Stimulated activated naive CD8-positive, alpha-beta T cell treated with anti-CD3 and anti-CD28 coated beads, Interleukin-15, Interleukin-2, amounts not matched to agents 100 ng/mL and 50 ng/mL, for 24 hours (primary cell): Measurements from ENCODE around the gene IFITM5.
A peak's percentile ranks its signal among the peaks of the same experiment; 100 is the strongest.

Source experiments
- H3K27ac Mint-ChIP-seq: one replicate; pipeline ENCODE4 v1.8.0; 2021; ENCODE audit warnings: mild to moderate bottlenecking, mixed read lengths
- H3K27me3 Mint-ChIP-seq: one replicate; pipeline ENCODE4 v1.8.0; 2021; ENCODE audit warnings: mixed read lengths
- H3K36me3 Mint-ChIP-seq: one replicate; pipeline ENCODE4 v1.8.0; 2021; ENCODE audit warnings: low read depth, mixed read lengths
- H3K4me1 Mint-ChIP-seq: one replicate; pipeline ENCODE4 v1.8.0; 2021; ENCODE audit warnings: low read depth, mixed read lengths
- H3K4me3 Mint-ChIP-seq: one replicate; pipeline ENCODE4 v1.8.0; 2021; ENCODE audit warnings: mild to moderate bottlenecking, mixed read lengths
- H3K9me3 Mint-ChIP-seq: one replicate; pipeline ENCODE4 v1.8.0; 2021; ENCODE audit warnings: mixed read lengths

Gene IFITM5

DNA sequence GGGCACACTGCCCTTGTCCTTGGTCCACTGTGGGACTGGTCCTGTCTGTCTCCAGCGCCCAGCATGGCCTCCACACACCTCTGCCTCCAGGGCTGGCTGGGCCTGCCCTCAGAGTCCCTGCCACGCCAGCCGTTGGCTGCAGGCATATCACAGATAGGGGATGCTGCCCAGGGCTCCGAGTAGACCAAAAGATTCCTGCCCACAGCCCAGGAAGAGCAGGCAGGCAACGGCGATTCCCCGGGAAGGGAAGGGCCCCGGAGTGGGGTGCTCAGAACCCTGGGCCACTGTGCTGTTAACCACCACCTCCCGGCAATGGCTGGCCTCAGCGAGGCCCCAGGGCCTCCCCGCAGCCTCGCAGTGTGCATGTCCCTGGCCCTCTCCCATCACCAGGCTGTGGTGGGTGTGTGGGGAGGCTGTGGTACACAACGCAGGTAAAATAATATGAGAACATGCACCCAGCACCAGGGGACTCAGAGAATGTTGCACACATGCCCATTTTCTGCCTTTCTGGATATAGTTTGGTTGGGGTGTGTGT is 2.2 kb downstream of the IFITM5 start:
- Mint-ChIP-seq H3K4me1 (peaks cover 35% of the 10 kb centered on the region), H3K27me3 (peaks cover 19% of the 10 kb centered on the region), H3K36me3 (no peaks in the 10 kb centered on the region), H3K9me3 (no peaks in the 10 kb centered on the region), H3K4me3 (no peak overlapping the region), H3K27ac (peak overlapping the region; percentile 59)

DNA sequence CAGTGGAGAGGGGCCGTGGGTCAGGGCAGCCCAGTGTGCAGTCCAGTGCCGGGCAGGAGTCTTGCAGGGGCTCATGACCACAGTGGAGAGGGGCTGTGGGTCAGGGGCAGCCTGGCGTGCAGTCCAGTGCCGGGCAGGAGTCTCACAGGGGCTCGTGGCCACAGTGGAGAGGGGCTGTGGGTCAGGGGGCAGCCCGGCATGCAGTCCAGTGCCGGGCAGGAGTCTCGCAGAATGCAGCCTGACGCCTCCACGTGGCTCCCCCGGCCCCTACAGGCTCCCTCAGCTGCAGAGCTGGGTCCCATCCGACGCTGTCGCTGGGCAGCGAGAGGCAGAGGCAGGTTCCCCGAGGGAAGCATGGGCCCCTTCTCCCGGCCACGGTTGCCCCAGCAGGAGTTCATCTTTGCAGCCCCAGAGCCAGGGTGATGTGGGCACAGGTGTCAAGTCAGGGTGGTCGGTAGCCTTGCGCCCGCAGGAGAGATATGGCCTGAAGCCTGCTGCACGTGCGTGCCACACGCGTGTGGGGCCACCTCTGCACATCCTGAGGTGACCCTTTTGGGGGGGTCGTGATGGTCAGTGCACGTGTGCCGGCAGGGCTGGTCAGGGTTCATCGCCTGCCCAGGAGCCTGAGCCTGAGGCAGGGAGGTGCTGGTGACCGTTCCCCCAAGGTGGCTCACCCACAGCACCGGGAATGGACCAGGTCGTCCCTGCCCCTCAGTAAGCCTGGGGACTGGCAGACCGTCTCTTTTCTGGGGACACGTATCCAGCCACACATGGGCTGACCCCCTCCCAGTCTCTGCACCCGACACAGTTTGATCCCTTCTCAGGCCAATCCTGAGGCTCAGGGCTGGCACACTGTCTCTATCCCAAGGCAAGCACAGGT is 2.9 kb downstream of the IFITM5 start:
- no peaks in the 10 kb centered on the region for H3K36me3 Mint-ChIP-seq
- H3K4me1 Mint-ChIP-seq, result peaks cover 35% of the 10 kb centered on the region
- no peak overlapping the region for H3K4me3 Mint-ChIP-seq
- peaks cover 16% of the 10 kb centered on the region for H3K27me3 Mint-ChIP-seq
- no peak overlapping the region for H3K27ac Mint-ChIP-seq
- no peaks in the 10 kb centered on the region for H3K9me3 Mint-ChIP-seq

DNA sequence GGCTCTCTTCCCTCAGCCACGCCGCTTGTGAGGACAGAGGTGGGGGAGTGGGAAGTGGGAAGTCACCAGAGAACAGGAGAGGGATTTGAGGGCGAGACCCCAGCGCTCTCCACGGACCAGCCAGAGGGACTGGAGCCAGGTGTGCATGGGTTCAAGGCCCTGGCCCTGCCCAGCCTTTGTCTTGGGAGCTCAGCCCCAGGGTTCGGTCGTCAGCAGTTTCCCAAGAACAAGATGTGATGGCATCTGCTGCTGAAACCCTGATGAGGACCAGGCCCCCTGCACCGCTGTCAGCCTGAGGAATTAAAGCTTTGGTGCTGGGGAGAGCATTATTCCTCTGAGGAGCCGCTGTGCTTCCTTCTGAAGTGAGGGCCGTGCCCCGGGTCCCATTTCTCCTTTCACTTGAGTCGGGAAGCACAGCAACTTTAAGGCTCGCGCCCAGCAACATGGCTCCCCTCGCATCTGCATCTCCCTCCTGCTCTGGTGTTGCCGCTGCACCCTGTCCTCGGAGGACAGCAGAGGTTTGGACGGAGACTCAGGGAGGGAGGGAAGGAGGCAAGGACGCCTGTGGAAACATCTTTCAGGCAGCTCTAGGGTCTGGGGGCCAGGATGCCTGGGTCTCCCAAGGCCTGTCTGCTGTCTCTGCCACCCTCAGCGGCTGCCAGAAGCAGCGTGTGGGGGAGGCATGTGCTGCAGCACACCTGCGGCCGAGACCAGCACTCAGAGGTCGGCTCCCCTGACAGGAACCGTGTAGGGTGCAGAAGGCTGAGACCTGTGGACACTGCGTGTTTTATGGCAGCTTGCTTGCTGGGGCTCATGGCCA is 3.8 kb downstream of the IFITM5 start:
- H3K27ac Mint-ChIP-seq, result no peak overlapping the region
- H3K9me3 Mint-ChIP-seq, result no peaks in the 10 kb centered on the region
- H3K4me3 Mint-ChIP-seq, result no peak overlapping the region
- no peaks in the 10 kb centered on the region for H3K36me3 Mint-ChIP-seq
- peaks cover 9% of the 10 kb centered on the region for H3K27me3 Mint-ChIP-seq
- peaks cover 27% of the 10 kb centered on the region for H3K4me1 Mint-ChIP-seq

- Mint-ChIP-seq H3K36me3 (no peaks in the 10 kb centered on the region), H3K9me3 (no peaks in the 10 kb centered on the region), H3K27me3 (peaks cover 1% of the 10 kb centered on the region), H3K4me3 (no peak overlapping the region), H3K27ac (no peak overlapping the region), H3K4me1 (peaks cover 23% of the 10 kb centered on the region)
Observed at GRCh38 chr11:294780-295179, 4.5 kb downstream of the IFITM5 start.

GRCh38 chr11:293852-294661 is 5.3 kb downstream of the IFITM5 start:
- Mint-ChIP-seq H3K27me3 (no peaks in the 10 kb centered on the region), H3K27ac (no peak overlapping the region), H3K4me1 (peaks cover 23% of the 10 kb centered on the region), H3K36me3 (no peaks in the 10 kb centered on the region), H3K9me3 (no peaks in the 10 kb centered on the region), H3K4me3 (no peak overlapping the region)

DNA sequence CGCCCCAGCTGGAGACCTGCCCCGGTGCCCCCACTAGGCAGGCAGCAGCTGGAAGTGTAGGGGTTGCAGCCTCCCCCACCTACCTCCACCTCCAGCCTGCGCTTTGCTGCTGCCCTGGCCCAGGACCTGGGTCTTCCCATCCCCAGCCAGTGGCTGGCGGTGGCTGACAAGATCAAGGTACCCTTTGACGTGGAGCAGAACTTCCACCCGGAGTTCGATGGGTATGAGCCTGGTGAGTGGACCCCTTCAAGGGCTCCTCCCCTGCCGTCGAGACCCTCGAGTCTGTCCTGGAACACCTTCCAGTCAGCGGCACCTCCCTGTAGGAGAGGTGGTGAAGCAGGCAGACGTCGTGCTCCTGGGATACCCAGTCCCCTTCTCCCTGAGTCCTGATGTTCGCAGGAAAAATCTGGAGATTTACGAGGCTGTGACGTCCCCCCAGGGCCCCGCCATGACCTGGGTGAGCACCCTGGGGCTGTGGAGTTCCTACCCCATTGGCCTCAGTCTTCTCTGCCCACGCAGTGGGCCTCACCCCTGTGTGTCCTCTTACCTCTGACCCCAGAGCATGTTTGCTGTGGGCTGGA is 6.0 kb downstream of the IFITM5 start:
- H3K27ac Mint-ChIP-seq, result no peak overlapping the region
- no peaks in the 10 kb centered on the region for H3K27me3 Mint-ChIP-seq
- H3K4me1 Mint-ChIP-seq, result peaks cover 21% of the 10 kb centered on the region
- H3K4me3 Mint-ChIP-seq, result no peak overlapping the region
- no peaks in the 10 kb centered on the region for H3K36me3 Mint-ChIP-seq
- H3K9me3 Mint-ChIP-seq, result no peaks in the 10 kb centered on the region

DNA sequence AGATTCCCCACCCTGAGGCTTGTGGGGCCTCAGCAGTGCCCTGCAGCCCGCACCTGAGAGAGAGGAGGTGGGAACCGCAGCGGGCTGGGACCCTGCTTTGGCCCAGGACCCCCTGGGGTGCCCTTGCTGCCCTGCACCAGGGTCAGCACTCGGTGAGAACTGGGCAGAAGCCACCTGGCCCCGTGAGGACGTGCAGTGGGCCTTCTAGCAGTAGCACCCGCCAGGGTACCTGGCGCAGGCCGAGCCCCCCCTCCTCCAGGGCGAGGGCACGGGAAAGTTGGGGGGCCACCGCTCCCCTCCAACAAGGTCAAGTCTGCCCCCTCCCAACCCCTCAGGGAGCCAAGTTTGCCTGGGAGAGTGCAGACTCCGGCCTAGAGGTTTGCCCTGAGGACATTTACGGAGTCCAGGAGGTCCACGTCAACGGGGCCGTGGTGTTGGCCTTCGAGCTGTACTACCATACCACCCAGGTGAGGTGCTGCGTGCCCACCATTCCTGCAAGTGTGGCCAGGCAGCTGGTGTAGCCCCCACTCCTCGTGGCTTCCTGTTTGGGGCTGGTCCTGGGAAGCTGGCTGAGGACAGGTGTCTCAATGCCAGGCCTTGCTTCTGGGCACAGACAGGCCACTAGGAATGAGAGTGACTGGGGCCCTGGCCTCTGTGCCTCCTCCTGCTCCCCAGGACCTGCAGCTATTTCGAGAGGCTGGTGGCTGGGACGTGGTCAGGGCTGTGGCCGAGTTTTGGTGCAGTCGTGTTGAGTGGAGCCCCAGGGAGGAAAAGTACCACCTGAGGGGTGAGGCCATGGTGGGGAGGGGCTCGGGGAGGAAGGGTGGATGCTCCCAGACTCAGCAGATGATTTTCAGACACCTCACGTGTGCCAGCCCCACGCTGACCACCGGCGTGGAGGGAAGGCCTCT is 6.9 kb downstream of the IFITM5 start:
- no peaks in the 10 kb centered on the region for H3K9me3 Mint-ChIP-seq
- no peak overlapping the region for H3K27ac Mint-ChIP-seq
- H3K4me3 Mint-ChIP-seq, result no peak overlapping the region
- peaks cover 18% of the 10 kb centered on the region for H3K4me1 Mint-ChIP-seq
- peaks cover 4% of the 10 kb centered on the region for H3K36me3 Mint-ChIP-seq
- no peaks in the 10 kb centered on the region for H3K27me3 Mint-ChIP-seq

DNA sequence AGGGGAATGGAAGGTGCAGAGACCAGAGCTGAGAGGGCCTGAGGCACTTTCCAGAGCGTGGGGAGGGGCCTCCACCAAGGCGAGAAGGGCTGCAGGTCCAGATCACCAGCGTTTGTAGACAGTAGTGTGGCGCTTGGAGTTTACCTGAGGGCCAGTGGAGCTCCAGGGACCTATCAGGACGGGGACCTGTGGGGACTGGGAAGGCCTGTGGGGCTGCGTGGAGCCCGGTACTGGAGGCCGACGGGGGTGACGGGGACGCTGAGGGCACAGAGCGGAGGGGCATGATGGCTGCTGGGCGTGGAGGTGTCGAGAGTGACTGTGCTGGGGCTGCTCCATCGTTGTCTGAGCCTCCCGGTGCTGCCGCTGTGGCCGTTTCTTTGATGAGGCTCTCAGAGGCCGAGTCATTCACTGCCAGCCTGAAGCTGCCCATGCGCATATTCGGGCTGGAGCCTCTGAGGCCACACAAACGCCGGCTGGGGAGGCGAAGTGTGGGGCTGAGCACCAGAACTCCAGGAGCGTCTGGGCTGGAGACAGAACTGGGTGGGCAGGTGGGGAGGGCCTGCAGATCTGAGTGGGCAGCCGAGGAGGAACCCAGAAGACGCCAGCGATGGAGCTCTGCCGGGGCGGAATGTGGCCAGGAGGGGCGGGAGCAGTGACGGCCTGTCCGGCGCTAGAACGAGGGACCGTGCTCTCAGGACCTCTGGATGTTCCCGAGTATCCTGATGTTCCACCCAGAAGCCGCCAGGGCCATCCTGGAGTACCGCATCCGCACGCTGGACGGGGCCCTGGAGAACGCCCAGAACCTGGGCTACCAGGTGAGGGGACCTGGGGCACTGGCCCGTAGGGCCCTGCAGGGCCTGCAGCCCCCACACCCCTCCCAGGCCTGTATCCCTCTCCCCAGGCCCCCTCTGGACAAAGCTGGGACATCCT is 7.8 kb downstream of the IFITM5 start:
- Mint-ChIP-seq H3K4me1 (peaks cover 19% of the 10 kb centered on the region), H3K36me3 (peaks cover 4% of the 10 kb centered on the region), H3K4me3 (peak overlapping the region; percentile 59), H3K27ac (no peak overlapping the region), H3K9me3 (no peaks in the 10 kb centered on the region), H3K27me3 (no peaks in the 10 kb centered on the region)

DNA sequence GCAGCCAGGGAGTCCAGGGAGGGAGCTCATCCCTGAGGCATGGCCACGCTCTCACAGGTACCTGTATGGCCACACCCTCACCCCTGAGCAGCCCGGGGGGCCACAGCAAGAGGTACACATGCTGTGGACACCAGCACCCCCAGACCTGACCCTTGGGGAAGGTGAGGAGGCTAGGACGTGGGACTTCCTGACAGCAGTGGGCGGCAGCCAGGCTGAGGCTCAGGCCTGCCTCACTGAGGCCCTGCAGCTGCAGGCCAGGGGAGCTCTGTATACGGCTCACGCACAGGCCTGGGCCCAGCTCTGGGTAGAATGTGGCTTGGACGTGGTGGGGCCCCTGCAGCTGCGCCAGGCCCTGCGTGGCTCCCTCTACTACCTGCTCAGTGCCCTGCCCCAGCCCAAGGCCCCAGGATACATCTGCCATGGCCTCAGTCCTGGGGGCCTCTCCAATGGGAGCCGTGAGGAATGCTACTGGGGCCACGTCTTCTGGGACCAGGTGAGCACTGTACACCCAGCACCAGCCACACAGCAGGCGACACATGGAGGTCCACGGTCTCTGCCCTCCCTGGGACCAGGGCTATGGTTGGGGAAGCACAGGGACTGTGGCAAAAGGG is 8.6 kb downstream of the IFITM5 start:
- peaks cover 24% of the 10 kb centered on the region for H3K4me1 Mint-ChIP-seq
- no peak overlapping the region for H3K27ac Mint-ChIP-seq
- no peaks in the 10 kb centered on the region for H3K27me3 Mint-ChIP-seq
- peak overlapping the region; percentile 59 for H3K4me3 Mint-ChIP-seq
- peaks cover 4% of the 10 kb centered on the region for H3K36me3 Mint-ChIP-seq
- H3K9me3 Mint-ChIP-seq, result no peaks in the 10 kb centered on the region

DNA sequence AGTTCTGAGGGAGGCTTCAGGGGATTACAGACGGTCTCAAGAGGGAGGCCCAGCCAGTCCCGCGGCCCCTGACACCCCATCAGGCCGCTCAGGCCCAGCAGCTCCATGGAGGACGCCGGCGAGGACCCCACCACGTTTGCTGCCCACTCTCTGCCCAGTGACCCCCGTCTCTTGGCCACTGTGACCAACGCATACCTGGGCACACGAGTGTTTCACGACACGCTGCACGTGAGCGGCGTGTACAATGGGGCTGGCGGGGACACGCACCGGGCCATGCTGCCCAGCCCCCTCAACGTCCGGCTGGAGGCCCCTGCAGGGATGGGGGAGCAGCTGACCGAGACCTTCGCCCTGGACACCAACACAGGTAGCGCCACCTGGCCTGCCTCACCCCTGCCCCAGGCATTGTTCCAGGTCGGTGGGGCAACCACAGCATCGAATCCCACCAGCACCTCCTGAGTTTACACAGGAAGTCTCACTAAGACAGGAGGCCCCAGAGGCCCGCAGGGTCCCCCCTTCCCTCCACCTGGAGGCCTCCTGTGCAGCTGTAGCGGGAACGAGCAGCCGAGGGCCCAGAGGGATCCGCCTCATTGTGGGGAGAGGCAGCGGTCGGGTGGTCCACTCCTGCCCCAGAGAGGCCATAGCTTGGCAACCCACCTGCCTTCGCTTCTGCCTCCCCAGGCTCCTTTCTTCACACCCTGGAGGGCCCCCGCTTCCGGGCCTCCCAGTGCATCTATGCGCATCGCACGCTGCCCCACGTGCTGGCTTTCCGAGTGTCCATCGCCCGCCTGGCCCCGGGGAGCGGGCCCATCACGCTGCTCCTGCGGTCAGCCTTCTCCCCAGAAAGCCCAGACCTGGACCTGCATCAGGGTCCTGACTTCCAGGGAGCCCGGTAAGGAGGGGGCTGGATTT is 9.4 kb downstream of the IFITM5 start:
- H3K36me3 Mint-ChIP-seq, result peaks cover 4% of the 10 kb centered on the region
- peaks cover 24% of the 10 kb centered on the region for H3K4me1 Mint-ChIP-seq

DNA sequence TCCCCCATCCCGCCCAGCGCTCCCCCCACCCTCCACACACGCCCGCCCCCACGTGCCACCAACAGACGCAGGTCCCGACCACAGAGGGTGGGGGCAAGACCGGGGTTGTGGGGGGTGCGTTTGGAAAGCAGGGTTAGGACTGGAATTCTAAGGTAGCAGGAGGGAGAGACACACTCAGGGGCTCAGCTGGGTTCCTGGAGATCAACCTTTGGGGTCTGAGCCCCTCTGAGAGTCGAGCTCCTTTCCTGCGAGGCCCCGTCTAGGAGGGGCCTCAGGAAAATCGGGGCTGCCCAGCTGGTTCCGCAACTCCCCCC is 10.0 kb downstream of the IFITM5 start:
- peaks cover 4% of the 10 kb centered on the region for H3K36me3 Mint-ChIP-seq
- peaks cover 24% of the 10 kb centered on the region for H3K4me1 Mint-ChIP-seq
- H3K27me3 Mint-ChIP-seq, result no peaks in the 10 kb centered on the region
- peak overlapping the region; percentile 66 for H3K4me3 Mint-ChIP-seq
- H3K9me3 Mint-ChIP-seq, result no peaks in the 10 kb centered on the region
- no peak overlapping the region for H3K27ac Mint-ChIP-seq

More for the DNA sequence above, 9.4 kb downstream of the IFITM5 start:
- peak overlapping the region; percentile 52 for H3K27ac Mint-ChIP-seq
- H3K27me3 Mint-ChIP-seq, result no peaks in the 10 kb centered on the region
- H3K4me3 Mint-ChIP-seq, result peak overlapping the region; percentile 66
- H3K9me3 Mint-ChIP-seq, result no peaks in the 10 kb centered on the region
